ENCODE measurements around the gene PDE4DIP. TPM values are rescaled to one million over a fixed set of nuclear protein-coding genes. Genes with fewer than 3 reads are reported as not detected.
"Not testable (repeated sequence)": the region's sequence is repeated elsewhere in the genome, so short reads cannot be mapped to it uniquely, and the experiment has no call there.

PDE4DIP gene
- total RNA-seq, 1 experiment from 2014 or later = 13.6 TPM

GRCh38 chr1:148977785-148978184 is 133.6 kb downstream of the PDE4DIP start:
- H3K36me3 ChIP-seq (ENCODE audit: control insufficient read depth, insufficient read depth, low read length); H3K4me1 ChIP-seq (ENCODE audit: control insufficient read depth, insufficient read depth, low read length); in situ Hi-C loops (cut with HindIII; ENCODE audit: low pct_unique_long_range_greater_than_20kb, low sequenced_read_pairs); POLR2A ChIA-PET; H3K4me3 ChIP-seq (ENCODE audit: low read depth in 2 of 2, low read length in 2 of 2); H3K27me3 ChIP-seq (ENCODE audit: control insufficient read depth, insufficient read depth, low read length); CTCF ChIA-PET; H3K27ac ChIP-seq (ENCODE audit: low read length); ATAC-seq; H3K9me3 ChIP-seq (ENCODE audit: control insufficient read depth, insufficient read depth, low read depth, low read length); intact Hi-C loops (cut with micrococcal nuclease; ENCODE audit: unreplicated experiment); DNase-seq (ENCODE audit: low read depth, low spot score); BruUV-seq (replicated peaks): not testable (repeated sequence)

- intact Hi-C loops (cut with micrococcal nuclease; ENCODE audit: unreplicated experiment); H3K4me3 ChIP-seq (ENCODE audit: low read depth in 2 of 2, low read length in 2 of 2); in situ Hi-C loops (cut with HindIII; ENCODE audit: low pct_unique_long_range_greater_than_20kb, low sequenced_read_pairs); DNase-seq (ENCODE audit: low read depth, low spot score); CTCF ChIA-PET; H3K36me3 ChIP-seq (ENCODE audit: control insufficient read depth, insufficient read depth, low read length); H3K27ac ChIP-seq (ENCODE audit: low read length); H3K27me3 ChIP-seq (ENCODE audit: control insufficient read depth, insufficient read depth, low read length); BruUV-seq (replicated peaks); ATAC-seq; POLR2A ChIA-PET; H3K4me1 ChIP-seq (ENCODE audit: control insufficient read depth, insufficient read depth, low read length); H3K9me3 ChIP-seq (ENCODE audit: control insufficient read depth, insufficient read depth, low read depth, low read length): not testable (repeated sequence)
Observed at GRCh38 chr1:148989378-148989777, 145.2 kb downstream of the PDE4DIP start.

GRCh38 chr1:148990233-148990788 is 146.1 kb downstream of the PDE4DIP start:
- intact Hi-C loops (cut with micrococcal nuclease; ENCODE audit: unreplicated experiment); in situ Hi-C loops (cut with HindIII; ENCODE audit: low pct_unique_long_range_greater_than_20kb, low sequenced_read_pairs); H3K9me3 ChIP-seq (ENCODE audit: control insufficient read depth, insufficient read depth, low read depth, low read length); H3K4me1 ChIP-seq (ENCODE audit: control insufficient read depth, insufficient read depth, low read length); ATAC-seq; H3K4me3 ChIP-seq (ENCODE audit: low read depth in 2 of 2, low read length in 2 of 2); BruUV-seq (replicated peaks); DNase-seq (ENCODE audit: low read depth, low spot score); POLR2A ChIA-PET; H3K27me3 ChIP-seq (ENCODE audit: control insufficient read depth, insufficient read depth, low read length); CTCF ChIA-PET; H3K36me3 ChIP-seq (ENCODE audit: control insufficient read depth, insufficient read depth, low read length); H3K27ac ChIP-seq (ENCODE audit: low read length): not testable (repeated sequence)

DNA sequence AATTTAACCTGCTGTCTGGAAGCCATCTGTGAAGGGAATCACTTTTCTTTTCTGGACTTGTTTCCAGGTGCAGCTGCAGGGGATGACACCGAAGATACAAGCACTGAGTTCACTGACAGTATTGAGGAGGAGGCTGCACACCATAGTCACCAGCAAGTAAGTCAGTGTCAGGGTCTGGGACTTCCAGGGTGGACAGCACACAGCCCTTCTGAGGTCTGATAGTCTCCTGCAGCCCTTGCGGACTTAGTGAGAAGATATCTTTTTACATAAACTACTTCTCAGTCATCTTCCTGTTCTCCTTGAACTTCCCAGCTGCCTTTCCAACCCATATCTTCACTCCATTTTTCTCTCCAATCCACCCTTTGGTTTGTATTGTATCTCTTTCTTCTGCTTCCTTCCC is 147.6 kb downstream of the PDE4DIP start:
- DNase-seq (ENCODE audit: low read depth, low spot score); H3K27ac ChIP-seq (ENCODE audit: low read length); H3K27me3 ChIP-seq (ENCODE audit: control insufficient read depth, insufficient read depth, low read length); H3K9me3 ChIP-seq (ENCODE audit: control insufficient read depth, insufficient read depth, low read depth, low read length); POLR2A ChIA-PET; H3K36me3 ChIP-seq (ENCODE audit: control insufficient read depth, insufficient read depth, low read length); H3K4me1 ChIP-seq (ENCODE audit: control insufficient read depth, insufficient read depth, low read length); intact Hi-C loops (cut with micrococcal nuclease; ENCODE audit: unreplicated experiment); ATAC-seq; in situ Hi-C loops (cut with HindIII; ENCODE audit: low pct_unique_long_range_greater_than_20kb, low sequenced_read_pairs); BruUV-seq (replicated peaks); H3K4me3 ChIP-seq (ENCODE audit: low read depth in 2 of 2, low read length in 2 of 2); CTCF ChIA-PET: not testable (repeated sequence)

DNA sequence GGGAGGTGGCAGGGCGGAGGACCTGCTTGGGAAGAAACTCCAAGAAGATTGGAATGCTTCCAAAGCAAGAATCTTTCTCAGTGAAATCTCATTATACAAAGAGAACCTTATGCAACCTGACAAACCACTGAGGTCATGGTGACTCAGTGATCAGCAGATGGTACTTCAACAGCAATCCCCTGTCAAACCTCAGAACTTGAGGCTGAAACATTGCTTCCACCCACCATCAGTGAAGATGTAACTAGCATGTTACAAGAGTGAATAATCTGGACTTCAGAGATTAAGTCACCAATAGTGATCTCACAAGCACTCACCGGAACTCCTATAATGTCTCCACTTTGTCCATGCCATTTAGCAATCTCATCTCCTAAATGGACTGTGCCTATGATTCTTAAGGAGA is 148.1 kb downstream of the PDE4DIP start:
- intact Hi-C loops (cut with micrococcal nuclease; ENCODE audit: unreplicated experiment); POLR2A ChIA-PET; H3K27me3 ChIP-seq (ENCODE audit: control insufficient read depth, insufficient read depth, low read length); H3K4me1 ChIP-seq (ENCODE audit: control insufficient read depth, insufficient read depth, low read length); in situ Hi-C loops (cut with HindIII; ENCODE audit: low pct_unique_long_range_greater_than_20kb, low sequenced_read_pairs); CTCF ChIA-PET; H3K9me3 ChIP-seq (ENCODE audit: control insufficient read depth, insufficient read depth, low read depth, low read length); DNase-seq (ENCODE audit: low read depth, low spot score); H3K27ac ChIP-seq (ENCODE audit: low read length); BruUV-seq (replicated peaks); H3K4me3 ChIP-seq (ENCODE audit: low read depth in 2 of 2, low read length in 2 of 2); ATAC-seq; H3K36me3 ChIP-seq (ENCODE audit: control insufficient read depth, insufficient read depth, low read length): not testable (repeated sequence)

DNA sequence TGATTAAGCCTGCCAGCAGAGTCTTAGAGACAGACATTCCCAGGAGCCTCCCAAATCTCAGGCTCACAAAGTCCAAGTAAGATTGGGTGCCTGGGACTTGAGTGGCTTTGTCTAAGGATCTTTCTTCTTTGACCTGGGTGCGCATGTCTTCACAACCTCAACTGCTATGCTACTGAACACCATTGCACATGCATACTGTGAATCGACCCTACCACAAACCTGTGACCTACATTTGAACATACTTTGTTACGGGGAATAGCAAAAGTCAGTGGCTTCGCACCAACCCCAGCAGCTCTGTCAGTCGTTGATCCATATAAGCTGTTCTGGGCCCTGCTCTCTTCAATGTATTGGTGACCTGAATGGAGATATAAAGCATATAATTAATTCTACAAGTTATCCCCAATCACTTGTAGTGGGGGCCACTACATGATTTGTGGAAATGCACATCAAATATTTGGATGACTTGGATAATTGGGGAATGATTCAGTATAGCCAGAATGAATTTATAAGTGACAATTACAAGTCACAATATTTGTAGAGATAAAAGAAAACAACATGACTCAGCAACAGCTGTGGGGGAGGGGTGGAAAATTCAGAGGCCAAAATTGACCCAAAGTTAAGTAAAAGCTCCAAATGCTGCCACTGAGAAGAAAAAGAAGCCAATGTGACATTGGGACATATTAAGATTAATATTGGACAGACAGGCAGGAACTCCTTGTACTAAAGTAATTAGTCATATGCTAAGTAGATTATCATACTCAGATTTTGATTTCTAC is 152.4 kb downstream of the PDE4DIP start:
- H3K27ac ChIP-seq (ENCODE audit: low read length); in situ Hi-C loops (cut with HindIII; ENCODE audit: low pct_unique_long_range_greater_than_20kb, low sequenced_read_pairs); POLR2A ChIA-PET: not testable (repeated sequence)

DNA sequence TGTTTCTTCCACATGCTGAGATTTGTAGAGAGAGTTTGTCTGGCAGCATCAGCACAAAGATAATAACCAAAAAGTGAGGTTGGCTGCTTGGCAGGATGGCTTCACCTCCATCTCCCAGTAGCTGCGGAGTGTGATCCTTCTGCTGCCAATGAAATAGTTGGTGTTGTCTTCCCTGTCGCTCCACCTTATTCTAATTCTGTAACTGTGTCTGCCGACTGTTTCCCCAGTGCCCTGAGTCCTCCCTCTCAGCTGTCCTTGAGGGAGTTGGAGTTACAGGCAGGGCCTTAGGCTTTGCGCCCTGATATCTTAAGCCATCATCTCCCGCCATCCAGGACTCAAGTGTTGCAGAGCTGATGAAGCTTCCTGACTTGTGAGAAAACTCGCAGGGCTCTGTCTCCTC is 153.2 kb downstream of the PDE4DIP start:
- CTCF ChIA-PET; in situ Hi-C loops (cut with HindIII; ENCODE audit: low pct_unique_long_range_greater_than_20kb, low sequenced_read_pairs); ATAC-seq; H3K36me3 ChIP-seq (ENCODE audit: control insufficient read depth, insufficient read depth, low read length); POLR2A ChIA-PET; H3K27ac ChIP-seq (ENCODE audit: low read length); intact Hi-C loops (cut with micrococcal nuclease; ENCODE audit: unreplicated experiment); H3K4me1 ChIP-seq (ENCODE audit: control insufficient read depth, insufficient read depth, low read length); H3K27me3 ChIP-seq (ENCODE audit: control insufficient read depth, insufficient read depth, low read length); DNase-seq (ENCODE audit: low read depth, low spot score); H3K9me3 ChIP-seq (ENCODE audit: control insufficient read depth, insufficient read depth, low read depth, low read length); BruUV-seq (replicated peaks); H3K4me3 ChIP-seq (ENCODE audit: low read depth in 2 of 2, low read length in 2 of 2): not testable (repeated sequence)

More for the DNA sequence above, 152.4 kb downstream of the PDE4DIP start:
- H3K4me1 ChIP-seq (ENCODE audit: control insufficient read depth, insufficient read depth, low read length); intact Hi-C loops (cut with micrococcal nuclease; ENCODE audit: unreplicated experiment); ATAC-seq; BruUV-seq (replicated peaks); H3K27me3 ChIP-seq (ENCODE audit: control insufficient read depth, insufficient read depth, low read length); H3K4me3 ChIP-seq (ENCODE audit: low read depth in 2 of 2, low read length in 2 of 2); DNase-seq (ENCODE audit: low read depth, low spot score); CTCF ChIA-PET; H3K36me3 ChIP-seq (ENCODE audit: control insufficient read depth, insufficient read depth, low read length); H3K9me3 ChIP-seq (ENCODE audit: control insufficient read depth, insufficient read depth, low read depth, low read length): not testable (repeated sequence)

Data from Panc1 (cell line).